SK-N-MC (cell line): ENCODE measurements around the gene RAB37.

ENCODE experiments used
- EZH2 ChIP-seq: fragments of 200-600 bp; sonication (generic); IDR thresholded peaks from one replicate; pipeline ENCODE4 v1.6.1; 2017; ENCODE audit warnings: antibody characterized with exemption
- FOXP2 ChIP-seq: optimal IDR thresholded peaks from 2 replicates; pipeline ENCODE3; 2011; ENCODE audit warnings: mild to moderate bottlenecking, moderate library complexity; ENCODE audit not compliant: insufficient read depth; ENCODE audit errors: extremely low read length, control extremely low read depth
- POLR2AphosphoS5 ChIP-seq: IDR thresholded peaks from 2 replicates; pipeline ENCODE4 v1.6.1; 2012; ENCODE audit warnings: mild to moderate bottlenecking, low read depth, low read length, borderline replicate concordance

- no peak for TF ChIP-seq EZH2
- TF ChIP-seq POLR2AphosphoS5, result no peak
- TF ChIP-seq FOXP2, result no peak
Observed at GRCh38 chr17:74750039-74750326, 12.9 kb downstream of the RAB37 start.
